HG03135 (cell line): Measurements from ENCODE around the gene HECW1.
A peak's percentile ranks its signal among the peaks of the same experiment; 100 is the strongest.

Experiments
- ATAC-seq: cut with Tn5 transposase; IDR thresholded peaks from one replicate; pipeline ENCODE4 v1.9.1; 2021; ENCODE audit warnings: mild to moderate bottlenecking, moderate library complexity; ENCODE audit not compliant: unreplicated experiment

Gene HECW1

GRCh38 chr7:43248961-43249822, 136.7 kb downstream of the HECW1 start:
- ATAC-seq, result no peak

GRCh38 chr7:43249823-43250145, 137.3 kb downstream of the HECW1 start:
- ATAC-seq, result no peak

GRCh38 chr7:43260980-43261878, 148.8 kb downstream of the HECW1 start:
- peak; percentile 71 for ATAC-seq

GRCh38 chr7:43265139-43265538, 152.7 kb downstream of the HECW1 start:
- ATAC-seq, result no peak

GRCh38 chr7:43273939-43274719, 161.7 kb downstream of the HECW1 start:
- no peak for ATAC-seq

GRCh38 chr7:43274752-43275151, 162.3 kb downstream of the HECW1 start:
- no peak for ATAC-seq

GRCh38 chr7:43276547-43276946, 164.1 kb downstream of the HECW1 start:
- ATAC-seq, result no peak

- ATAC-seq, result no peak
Observed at GRCh38 chr7:43278088-43278644, 165.7 kb downstream of the HECW1 start.

GRCh38 chr7:43281268-43281667, 168.8 kb downstream of the HECW1 start:
- ATAC-seq, result no peak

- no peak for ATAC-seq
Observed at GRCh38 chr7:43283706-43284105, 171.3 kb downstream of the HECW1 start.

GRCh38 chr7:43289826-43290225, 177.4 kb downstream of the HECW1 start:
- no peak for ATAC-seq

GRCh38 chr7:43290978-43291377, 178.5 kb downstream of the HECW1 start:
- ATAC-seq, result no peak

- ATAC-seq, result no peak
Observed at GRCh38 chr7:43291789-43292188, 179.3 kb downstream of the HECW1 start.

- ATAC-seq, result no peak
Observed at GRCh38 chr7:43292384-43292783, 179.9 kb downstream of the HECW1 start.

GRCh38 chr7:43294080-43294630, 181.7 kb downstream of the HECW1 start:
- ATAC-seq, result no peak

GRCh38 chr7:43295429-43295828, 183.0 kb downstream of the HECW1 start:
- no peak for ATAC-seq

GRCh38 chr7:43296306-43296705, 183.9 kb downstream of the HECW1 start:
- no peak for ATAC-seq

GRCh38 chr7:43298617-43299016, 186.2 kb downstream of the HECW1 start:
- ATAC-seq, result no peak

- ATAC-seq, result no peak
Observed at GRCh38 chr7:43300121-43300520, 187.7 kb downstream of the HECW1 start.

- no peak for ATAC-seq
Observed at GRCh38 chr7:43302211-43302711, 189.8 kb downstream of the HECW1 start.
